Cerebellar cortex (tissue), 1 donor: ENCODE measurements around the gene CUEDC1.
"Not testable (repeated sequence)": the region's sequence is repeated elsewhere in the genome, so short reads cannot be mapped to it uniquely, and the experiment has no call there.

Source experiments
- DNase-seq: peaks from one replicate; pipeline ENCODE4 v3.0.0-alpha.2; 2015; ENCODE audit warnings: low spot score

CUEDC1 gene

DNA sequence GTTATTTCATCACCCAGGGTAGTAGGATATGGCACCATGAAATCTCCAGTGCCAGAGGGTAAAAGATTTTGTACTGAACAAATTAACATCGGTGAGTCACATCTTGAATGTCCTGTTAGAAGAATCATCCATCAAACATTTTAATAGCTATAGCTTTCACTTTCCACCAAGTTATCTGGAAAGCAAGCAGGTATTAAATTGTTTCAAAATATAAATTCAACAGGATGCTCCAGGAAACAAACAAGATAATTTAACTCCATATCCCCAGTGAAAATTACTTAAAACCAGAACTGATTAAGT lies 30.4 kb upstream of the CUEDC1 start:
- no peak for DNase-seq

DNA sequence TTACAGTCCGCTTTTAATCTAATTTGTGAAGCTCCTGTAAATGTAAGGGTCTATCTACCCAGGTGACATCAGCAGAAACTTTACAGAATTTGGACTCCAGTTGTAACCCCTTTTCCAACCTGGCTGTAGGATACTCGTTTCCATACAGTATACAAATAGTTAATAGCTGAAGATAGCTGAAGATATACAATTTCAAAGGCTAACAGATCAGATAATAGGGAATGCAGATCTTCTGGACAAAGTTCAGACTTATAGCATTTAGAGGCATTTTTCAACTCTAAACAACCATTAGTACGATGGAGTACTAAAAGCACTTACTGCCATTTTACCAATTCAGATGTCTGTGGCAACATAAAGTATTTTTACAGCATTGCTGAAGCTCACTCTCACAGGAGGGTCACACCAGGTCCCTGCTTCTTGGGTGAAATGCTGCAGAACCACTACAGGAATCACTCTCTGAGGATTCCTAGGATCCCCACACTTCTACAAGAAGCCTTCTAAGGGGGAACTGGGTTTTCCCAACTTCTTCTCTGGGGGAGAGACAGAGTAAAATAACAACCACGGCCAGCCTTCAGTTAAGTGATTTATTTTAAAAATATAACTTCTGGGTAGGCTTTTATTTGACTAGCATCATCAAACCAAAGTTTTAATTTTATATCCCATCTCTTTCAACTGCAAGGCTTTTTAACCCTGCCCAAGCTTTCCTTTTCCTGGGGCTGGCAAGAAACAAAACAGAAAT lies 29.9 kb upstream of the CUEDC1 start:
- DNase-seq: no peak

DNA sequence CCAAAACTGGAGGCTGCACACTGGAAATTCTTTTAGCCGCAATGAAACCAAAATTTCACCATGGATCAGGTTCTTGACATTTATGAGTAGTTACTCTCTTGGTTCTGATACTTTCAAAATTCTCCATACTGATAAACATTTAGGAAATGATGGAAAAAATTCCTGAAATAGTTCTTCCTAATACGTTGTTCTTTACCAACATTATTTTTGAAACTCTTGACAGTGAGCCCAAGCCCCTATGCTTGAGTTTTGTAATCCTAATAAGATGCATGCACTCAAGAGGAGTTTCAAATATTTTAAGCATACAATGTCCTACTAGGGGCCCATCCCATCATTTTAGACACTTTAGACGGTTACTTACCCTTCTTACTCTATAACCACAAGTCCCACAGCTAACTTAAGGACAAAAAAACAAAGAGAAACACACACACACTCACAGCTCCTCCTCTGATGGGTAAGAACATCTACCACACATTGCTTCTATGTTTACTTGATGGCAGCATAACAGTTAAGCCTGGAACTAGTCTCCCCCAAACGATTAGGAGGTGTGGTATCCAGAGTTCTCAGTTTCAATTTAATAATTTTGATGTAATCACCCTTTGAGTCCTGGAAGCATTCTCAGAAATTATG lies 29.2 kb upstream of the CUEDC1 start:
- DNase-seq: no peak

DNA sequence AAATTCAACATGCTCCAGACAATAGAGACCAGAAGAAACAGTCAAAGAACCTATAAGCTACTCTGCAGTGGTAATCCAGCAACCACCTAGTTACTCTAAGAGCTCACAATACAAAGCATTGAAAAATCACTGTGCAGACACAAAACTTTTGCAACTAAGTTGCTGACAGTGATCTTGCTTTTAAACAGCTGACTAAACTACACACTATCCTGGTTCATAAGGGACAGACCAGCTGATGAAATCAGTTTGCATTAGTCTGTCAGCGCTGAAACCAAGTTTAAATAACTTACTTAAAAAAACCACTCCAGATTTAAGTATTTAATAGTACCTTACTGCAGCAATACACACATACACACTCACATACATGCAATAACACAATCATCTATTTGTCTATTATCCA lies 28.2 kb upstream of the CUEDC1 start:
- DNase-seq: no peak

DNA sequence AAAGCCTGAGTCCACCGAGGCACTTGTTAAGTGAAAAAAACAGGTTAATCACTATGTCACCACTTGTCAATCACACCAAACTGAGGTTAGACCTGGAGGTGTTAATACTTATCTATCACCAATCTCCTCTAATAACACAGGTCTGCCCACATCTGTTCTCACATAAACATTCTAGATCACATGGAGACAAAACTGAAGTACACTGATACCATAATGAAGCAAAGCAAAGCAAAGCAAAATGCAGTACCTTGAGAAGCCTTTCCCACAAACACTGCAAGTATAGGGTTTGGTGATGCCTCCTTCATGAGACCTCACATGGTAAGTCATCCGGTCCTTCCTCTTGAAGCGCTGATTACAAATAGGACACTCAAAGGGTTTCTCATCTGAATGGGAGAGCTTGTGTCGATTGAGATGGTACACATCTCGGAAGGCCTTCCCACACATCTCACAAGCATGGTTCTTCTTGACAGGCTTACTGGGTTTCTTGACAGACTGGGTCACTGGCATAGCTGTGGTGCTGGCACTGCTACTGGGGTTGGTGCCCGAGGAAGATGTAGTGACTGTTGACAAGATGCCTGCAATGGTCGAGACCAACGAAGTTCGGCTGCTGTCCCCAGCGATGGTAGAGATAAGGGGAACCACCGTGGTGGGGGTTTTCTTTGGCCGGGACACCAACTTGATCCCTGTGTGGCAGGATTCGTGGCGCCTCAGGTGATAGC lies 27.4 kb upstream of the CUEDC1 start:
- no peak for DNase-seq

DNA sequence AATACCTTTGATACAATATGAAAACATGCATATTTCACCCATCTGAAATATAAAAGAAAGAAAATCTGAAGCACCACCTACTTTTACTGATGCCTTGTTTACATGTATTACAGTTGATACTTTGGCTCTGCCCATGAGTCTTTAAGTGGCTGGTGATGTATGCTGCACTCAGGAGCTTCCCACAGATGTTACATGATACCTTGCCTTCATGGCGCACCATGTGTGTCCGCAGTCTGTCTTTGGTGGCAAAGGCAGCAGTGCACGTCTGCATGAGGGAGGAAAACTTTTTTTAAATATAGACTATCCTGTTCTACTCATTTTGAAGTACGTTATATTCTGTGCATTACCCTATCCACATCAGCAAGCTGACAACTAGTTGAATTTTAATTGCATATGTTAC lies 25.3 kb upstream of the CUEDC1 start:
- DNase-seq: no peak

DNA sequence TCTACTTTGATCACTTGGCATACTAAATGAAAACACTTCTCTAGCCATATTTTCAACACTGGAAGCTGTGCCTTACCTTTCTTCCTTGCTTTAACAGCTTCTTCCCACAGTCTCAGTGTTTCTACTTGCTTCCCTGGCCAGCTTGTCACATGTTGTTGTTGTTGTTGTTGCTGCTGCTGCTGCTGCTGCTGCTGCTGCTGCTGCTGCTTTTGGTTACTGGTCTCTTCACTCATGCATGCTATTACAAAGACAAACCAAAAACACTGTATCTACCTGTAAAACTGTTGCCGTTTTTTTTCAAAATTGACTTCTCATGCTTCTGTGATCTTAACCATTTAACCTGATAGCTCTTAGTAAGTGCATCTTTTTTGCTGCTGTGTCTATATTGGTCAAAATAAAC lies 23.9 kb upstream of the CUEDC1 start:
- no peak for DNase-seq

DNA sequence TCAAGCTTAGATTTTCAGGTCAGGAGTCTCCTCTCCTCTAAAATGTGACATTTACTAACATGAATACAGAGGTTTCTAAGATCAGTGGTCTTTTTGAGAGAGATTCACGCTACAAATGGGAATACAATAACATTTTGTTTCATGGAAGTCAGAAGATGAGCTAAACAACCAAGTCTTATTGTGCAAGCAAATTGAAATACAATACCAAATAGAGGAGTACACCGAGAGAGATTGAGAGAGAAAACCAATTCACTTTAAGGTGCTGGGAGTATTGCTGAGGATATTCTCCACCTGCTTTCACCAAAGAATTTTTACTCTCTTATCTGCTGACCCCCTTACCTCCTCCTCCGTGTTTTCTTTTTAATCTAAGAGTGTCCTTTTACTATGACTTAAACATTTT lies 21.4 kb upstream of the CUEDC1 start:
- DNase-seq: no peak

DNA sequence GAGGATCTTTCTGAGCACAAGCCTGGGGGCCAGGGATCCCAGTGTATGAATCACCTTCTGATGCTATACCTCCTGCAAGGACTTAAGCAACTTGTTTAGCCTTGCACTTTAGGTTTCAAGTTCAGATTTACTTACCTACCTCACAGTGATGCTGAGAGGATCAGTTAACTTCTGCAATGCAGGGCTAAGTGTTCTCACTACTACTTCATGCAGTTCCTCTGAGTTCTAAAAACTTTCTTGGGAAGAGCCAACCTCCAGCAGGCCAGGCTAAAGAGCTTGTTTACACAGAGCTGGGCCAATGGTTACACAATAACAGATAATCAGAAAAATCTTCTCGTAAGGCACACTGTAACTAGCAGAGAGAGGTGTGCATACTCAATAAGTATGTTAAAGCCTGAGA lies 19.8 kb upstream of the CUEDC1 start:
- DNase-seq: no peak

DNA sequence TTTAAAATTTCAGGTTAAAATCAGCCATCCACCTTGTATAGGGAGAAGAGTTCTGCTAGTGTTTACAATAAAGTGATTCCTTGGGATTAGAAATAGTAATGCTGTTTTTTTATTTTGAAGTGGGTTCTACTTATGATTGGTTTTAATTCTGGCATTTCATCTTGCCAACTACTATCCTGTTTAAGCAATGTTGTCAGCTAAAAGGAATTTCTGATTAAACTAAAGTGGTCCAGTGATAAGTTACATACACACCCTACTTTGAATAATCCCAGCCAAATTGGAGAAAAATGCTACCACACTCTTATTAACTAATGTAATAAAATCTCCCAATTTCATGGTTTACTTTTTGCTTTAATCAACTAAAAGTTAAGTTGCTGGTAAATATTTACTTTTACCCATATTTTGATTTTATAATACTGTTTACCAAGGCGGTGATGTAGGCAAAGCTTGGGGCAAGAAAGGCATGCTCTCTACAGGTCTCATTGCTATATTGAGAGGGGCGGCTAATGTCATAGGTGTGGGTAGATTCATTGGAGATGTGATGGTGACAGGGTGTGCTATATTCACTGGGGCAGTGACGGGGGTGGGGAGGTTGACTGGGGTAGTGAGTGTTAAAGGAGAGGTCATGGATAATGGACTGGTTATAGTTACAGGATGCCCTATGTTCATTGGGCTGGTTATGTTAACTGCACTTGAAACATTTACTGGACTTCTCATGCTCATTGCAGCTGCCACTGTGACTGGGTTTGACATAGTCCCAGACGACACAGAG lies 19.0 kb upstream of the CUEDC1 start:
- DNase-seq: not testable (repeated sequence)

DNA sequence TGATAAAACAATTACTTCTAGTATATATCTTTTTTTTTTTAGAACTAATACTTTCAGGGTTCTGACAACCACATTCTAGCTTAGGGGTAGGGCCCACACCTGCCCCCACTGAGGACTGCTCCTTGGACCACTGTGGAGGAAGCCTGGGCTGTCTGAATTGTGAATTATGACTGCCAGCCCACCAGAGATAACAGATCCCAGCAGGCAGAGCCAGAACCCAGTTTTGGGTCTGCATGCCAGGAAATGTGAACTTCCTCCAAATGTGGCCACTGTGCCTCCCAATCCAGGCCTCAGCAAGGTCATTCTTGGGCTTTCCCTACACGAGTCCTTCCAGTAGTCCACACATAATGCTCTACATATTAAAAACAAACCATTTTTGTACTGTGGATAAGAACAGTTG lies 16.9 kb upstream of the CUEDC1 start:
- no peak for DNase-seq

DNA sequence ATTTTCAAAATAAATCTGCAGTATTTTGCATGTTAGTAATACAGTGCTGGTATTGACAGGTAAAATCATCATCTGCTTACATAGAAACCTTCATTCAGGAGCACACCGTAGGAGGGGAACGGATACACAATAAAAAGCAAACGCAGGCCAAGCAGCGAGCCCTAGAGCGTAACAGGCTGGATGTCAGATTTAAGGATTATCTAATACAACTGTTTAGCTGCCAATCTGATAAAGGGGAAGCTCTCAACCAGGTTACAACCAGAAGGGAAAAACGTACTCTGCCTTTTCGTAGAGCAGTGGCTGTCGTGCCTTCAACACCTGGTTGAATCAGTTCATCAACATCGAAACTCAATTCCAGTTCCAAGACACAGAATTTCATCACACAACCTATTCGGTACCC lies 16.4 kb upstream of the CUEDC1 start:
- DNase-seq: no peak

DNA sequence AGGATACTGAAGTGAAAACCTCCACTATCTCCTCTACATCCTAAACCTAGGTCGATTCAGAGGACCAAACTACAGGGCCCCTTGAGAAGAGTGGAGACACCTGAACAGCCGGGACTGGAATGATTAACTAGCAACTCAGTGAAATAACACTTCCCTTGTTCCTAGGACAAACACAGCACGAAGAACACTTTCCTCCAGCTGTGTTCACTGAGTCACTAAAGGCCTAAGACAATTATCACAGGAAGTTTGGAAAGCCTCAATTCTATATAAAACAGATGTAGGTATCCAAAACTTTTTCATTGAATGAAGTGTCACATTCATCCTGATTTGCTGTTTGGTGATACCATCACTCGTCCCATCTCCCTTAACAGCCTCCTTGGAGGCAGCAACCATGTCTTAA lies 15.5 kb upstream of the CUEDC1 start:
- no peak for DNase-seq

DNA sequence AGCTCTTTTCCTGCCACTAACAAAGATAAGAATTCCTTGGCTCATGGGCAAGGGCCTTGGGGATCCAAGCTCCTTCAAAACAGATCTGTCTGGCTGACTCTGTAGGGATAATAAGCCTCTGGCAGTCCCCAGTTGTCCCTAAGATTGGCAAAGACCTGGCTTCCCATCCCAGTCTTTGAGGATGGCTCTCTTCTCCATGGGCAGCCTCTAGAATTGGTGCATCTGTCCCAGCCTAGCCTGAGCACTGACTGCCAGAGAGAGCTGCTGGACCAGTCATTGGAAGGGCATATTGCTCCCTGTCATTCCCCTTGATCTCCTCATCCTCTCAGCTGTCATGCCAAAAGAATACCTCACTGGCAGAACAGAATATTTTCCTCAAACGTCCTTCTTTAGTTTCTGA lies 13.2 kb upstream of the CUEDC1 start:
- no peak for DNase-seq

DNA sequence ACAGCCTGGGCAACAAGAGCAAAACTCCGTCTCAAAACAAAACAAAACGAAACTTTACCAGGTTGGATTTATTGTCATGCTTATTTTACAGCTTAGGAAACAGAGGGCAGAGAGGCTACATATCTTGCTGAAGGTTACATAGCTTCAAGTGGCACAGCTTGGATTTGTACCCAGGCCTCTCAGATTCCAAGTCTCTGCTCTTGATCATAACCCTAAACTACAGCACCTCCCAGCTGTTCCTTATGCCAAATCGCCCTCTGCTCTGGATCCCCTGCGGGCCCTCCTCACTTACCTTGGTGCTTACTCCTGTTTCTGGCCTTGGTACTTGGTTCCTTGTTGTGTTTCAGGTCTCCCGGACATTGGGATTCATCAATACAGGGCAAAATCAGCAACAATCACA lies 11.7 kb upstream of the CUEDC1 start:
- no peak for DNase-seq

DNA sequence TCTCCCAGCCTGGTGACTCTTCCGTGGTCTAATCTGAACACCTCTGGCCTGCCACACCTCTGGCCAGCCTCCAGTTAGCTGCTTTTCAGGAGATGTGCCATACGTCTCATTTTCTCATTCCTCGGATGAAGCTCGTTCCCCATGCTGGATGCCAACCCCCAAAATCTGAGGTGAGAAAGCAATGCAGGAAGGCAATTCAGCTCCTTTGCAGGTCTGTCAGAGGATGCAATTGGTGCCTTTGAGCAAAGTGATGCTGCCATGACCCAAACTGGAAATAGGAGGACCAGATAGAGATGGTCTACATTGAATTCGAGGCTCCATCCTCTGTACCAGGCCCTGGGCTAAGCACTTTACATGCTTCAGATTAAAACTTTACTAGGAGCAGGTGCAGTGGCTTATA lies 11.0 kb upstream of the CUEDC1 start:
- DNase-seq: no peak

DNA sequence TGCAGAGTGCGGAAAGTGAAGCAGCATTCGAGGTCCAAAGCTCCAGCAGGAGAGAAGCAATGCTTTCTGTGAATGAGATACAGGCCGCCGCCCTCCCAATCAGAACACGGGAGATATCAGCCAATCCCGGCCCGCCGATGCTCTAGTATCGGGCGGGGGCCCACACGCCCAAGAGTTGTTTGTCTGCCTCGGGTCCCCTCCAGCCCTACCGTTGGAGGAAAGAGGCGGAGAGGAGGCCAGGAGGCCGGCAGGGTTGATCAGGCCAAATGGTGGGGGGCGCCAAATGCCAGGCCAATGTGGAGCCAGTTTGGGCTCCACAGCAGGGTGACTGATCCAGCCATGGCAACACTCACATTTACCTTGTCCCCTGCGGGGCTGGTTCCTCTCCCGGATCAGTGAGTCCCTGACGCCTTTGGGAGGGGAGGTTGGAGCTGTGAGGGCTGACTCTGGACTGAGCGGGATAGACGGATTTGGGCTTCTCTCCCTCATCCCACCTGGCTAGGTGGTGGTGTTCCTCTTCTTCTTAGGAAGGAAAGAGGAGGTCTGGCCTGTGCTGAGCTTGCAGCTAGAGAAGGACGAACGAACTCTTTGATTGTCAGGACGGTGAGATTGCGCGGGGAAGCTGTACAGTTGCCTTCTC lies 10.4 kb upstream of the CUEDC1 start:
- DNase-seq: no peak

DNA sequence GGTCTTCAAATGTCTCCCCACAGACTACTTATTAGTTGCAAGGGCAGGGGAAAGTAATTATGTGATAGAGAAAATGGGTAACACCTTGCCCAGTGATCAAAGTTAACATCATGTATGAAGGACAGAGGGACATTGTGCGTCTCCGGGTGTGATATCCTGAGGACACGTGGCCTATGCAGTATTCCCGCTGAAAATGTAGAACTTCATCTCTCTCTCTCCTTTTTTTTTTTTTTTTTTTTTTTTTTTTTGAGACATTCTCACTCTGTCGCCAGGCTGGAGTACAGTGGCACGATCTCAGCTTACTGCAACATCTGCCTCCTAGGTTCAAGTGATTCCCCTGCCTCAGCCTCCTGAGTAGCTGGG lies 7.9 kb upstream of the CUEDC1 start:
- no peak for DNase-seq

DNA sequence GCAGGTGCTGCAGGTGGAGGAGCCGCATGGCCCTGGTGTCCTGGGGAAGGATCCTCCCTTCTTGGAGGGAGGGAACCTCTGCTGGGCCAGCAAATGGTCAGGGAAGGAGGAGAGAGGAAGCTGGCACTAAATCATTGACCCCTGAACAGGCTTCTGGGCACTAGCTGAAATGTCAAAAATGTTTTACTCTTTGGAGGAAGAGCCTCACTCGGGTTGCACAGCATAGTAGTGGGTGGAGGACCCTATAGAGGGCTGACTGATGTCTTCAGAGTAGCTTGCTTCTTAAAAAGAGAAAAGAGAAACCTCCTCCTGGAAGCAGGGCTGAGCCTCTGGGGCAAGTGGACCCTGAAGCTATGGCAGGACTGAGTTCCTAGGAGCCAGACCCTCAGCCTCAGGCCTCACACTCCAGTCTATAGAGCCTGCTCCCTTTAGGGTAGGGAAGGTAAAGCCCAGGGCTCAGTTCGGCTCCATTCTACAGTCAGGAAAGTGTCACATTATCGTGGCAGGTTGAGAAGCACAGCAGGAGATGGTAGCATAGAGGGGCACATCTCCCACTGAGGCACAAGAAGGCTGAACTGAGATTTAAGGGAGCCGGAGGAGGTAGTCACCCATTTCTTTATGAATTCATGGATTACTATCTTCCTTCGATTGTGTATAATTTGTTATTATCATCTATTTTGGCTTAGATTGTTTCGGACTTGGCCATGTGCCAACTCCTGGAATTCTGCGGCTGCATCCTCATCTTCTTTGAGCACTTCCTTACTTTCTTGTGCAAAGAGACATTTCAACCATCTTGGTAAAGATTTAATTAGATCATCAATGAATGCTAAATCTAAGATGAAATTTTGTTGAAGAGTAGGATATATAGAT lies 7.3 kb upstream of the CUEDC1 start:
- no peak for DNase-seq

DNA sequence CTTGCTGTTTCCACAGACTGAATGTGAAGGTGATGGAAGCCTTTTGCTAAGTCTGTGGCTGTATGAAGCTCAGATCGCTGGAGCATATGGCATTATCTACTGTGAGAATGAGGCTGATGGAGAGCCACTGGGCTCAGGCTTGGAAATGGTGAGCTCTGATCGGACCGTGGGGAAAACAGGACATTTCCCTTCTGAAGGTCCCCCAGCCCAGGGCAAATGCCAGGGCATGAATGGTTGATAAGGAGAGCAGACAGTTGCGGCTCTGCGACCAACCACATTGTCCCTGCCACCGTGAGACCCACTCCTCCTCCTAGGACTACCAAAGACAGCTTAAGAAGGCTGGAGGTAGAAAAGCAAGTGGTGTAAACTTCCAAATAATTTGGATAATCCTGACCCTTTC lies 4.7 kb upstream of the CUEDC1 start:
- no peak for DNase-seq

DNA sequence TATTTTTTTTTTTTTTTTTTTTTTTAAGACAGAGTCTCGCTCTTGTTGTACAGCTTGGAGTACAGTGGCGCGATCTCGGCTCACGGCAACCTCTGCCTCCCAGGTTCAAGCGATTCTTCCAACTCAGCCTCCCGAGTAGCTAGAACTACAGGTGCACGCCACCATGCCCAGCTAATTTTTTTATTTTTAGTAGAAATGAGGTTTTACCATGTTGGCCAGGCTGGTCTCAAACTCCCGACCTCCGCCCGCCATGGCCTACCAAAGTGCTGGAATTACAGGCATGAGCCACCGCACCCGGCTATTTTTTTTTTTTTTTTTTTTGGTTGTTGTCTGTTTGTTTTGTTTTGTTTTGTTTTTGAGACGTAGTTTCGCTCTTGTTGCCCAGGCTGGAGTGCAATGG lies 3.2 kb upstream of the CUEDC1 start:
- not testable (repeated sequence) for DNase-seq

DNA sequence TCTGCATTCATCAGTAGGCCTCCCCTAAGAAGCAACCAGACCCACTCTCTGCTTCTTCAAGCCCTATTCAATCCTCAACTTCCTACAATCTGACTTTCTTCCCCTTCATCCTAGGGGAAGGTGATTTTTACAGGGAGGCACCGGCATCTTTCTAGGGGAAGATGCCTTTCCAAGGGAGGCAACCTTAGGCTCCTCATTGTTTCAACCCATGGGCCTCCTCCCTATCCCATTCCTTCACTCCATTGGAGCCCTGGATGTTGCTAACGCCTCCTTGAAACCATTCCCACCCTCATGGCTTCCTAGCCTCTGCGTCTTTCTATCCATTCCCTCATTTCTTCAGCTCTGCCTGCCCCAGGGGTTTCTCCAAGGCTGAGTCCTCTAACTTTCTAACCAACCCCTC lies 2.7 kb upstream of the CUEDC1 start:
- peak; percentile 29 for DNase-seq
